GM21723 (cell line): ENCODE measurements around the gene SECTM1.

Experiments
- ATAC-seq: cut with Tn5 transposase; IDR thresholded peaks from one replicate; pipeline ENCODE4 v1.9.1; 2021; ENCODE audit warnings: mild to moderate bottlenecking, moderate library complexity; ENCODE audit not compliant: unreplicated experiment

SECTM1 gene

DNA sequence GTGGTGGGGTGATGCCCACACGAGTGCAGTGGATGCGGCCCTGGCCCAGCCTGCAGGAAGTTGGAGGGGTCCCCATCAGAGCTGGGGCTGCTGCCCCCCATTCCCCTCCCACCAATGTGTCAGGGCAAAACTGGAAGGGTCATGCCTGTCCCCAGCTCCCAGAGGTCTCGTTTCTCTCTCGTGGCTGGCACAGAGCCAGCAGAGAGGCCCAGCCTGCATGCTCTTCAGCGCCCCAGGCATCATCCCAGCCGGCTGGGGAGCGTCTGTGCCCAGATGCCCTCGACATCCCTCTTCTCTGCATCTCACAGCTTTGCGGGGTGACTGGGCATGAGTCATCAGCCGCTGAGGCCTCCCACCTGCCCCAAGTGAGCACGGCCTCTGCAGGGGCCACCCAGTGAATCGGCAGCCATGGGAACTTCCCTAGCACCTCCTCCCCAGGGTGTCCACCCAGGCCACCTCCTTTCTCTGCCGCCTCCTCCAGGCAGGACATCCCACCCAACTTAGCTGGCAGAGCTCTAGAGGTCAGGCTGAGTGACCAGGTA lies 50.3 kb downstream of the SECTM1 start:
- ATAC-seq = no peak

DNA sequence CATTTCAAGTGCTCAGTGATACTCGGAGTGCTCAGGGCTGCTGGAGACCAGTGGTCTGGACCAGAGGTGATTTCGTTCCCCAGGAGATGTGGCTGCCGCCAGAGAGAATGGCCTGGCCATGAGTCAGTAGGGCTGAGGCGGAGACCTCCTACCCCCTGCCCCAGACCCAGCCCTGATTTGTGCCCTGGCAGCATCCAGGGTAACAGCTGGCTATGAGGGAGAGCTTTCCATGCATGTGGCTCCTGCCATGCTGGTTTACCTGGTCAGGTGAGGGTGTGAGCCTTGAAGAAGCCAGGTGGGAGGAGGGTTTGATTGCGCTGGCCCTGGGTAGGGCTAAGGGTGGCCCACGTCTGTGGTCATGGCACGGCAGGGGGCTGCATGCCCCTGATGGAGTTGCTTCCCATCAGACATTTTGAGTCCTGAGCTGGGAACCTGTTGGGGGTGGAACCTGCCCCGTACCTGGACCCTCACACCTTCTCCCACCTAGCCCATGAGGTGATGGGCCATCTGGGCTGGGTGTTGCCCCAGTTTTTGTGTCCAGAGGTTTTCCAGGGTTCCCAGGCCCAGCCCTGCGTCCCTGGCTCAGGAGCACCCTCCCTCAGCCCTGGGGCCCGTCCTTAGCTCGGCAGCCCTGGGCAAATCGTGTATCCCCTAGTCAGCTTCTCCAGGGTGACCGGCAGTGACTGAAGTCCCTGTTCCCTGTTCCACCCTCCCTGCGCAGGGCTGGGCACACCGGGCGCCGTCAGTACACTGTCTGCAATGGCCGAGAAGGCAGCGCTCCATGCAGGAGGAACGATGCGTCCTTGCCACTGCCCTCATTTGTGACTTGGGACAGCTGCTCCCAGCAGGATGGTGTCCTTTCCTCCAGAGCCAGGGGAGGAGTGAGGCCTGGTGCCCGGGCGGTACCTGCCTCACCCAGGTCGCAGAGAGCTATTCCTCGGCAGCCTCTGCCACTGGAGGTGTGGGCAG lies 51.0 kb downstream of the SECTM1 start:
- no peak for ATAC-seq

- no peak for ATAC-seq
Measured at GRCh38 chr17:82281502-82282238, 51.9 kb downstream of the SECTM1 start.

DNA sequence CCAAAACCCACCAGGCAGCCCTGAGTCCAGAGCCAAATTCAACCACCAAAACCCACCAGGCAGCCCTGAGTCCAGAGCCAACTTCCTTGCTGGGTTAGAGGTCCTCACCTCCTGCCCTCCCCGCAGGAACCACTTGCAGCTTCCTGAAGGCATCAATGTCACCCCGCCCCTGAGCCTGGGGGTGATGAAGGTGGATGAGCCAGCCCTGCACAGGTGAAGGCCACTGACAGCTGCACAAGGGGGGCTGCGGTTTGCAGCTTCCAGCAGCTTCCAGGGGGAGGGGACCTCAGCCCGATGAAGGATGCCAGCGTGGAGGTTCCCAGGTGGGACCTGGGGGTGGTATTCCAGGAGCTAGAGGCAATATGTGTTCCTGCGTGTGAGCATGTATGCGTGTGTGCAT lies 52.5 kb downstream of the SECTM1 start:
- no peak for ATAC-seq

DNA sequence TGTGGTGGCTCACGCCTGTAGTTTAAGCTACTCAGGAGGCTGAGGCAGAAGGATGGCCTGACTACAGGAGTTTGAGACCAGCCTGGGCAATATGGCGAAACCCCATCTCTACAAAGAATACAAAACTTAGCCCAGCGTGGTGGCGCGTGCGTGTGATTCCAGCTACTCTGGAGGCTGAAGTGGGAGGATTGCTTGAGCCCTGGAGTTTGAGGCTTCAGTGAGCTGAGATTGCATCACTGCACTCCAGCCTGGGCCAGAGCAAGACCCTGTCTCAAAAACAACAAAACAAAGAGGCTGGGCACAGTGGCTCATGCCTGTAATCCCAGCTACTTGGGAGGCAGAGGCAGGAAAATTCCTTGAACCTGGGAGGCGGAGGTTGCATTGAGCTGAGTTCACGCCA lies 53.0 kb downstream of the SECTM1 start:
- ATAC-seq = no peak

DNA sequence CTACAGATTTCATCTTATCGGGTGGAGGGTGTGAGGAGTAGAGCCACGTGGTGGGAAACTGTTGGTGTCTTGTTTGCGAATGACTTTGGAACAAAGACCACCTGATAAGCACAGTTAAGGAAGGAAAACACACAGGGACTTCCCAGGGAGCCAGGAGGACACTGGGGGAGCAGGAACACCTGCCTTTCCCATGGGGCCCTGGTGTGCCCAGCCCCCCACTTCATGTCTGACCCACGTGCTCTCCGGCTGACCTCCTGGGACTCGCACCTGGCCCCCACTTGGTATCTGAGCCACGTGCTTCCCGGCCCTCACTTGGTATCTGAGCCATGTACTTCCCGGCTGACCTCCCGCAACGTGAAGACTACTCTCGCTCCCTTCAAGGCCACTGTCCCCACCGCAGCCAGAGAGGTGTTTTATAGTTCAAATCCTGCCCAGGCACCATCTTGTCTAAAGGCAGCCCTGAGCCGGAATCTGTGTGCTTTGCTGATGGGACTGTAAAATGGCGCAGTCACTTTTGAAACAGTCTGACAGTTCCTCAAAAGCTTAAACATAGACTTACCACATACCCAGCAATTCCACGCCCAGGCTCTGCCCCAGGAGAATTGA lies 54.7 kb downstream of the SECTM1 start:
- ATAC-seq = no peak

DNA sequence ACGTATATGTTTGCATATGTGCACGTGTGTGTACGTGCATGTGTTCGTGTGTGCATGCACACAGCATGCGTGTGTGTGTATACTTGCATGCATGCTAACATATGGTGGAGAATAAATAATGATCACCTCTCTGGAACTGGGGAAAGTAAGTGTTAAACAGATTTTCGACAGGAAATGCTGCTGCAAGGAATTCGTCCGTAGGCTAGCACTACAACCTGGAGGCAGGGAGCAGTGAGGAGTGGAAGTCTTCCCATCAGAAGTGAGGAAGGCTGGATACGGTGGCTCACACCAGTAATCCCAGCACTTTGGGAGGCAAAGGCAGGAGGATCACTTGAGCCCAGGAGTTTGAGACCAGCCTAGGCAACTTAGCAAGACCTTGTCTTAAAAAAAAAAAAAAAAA lies 55.3 kb downstream of the SECTM1 start:
- ATAC-seq = no peak

GRCh38 chr17:82277851-82278250 lies 55.7 kb downstream of the SECTM1 start:
- no peak for ATAC-seq

DNA sequence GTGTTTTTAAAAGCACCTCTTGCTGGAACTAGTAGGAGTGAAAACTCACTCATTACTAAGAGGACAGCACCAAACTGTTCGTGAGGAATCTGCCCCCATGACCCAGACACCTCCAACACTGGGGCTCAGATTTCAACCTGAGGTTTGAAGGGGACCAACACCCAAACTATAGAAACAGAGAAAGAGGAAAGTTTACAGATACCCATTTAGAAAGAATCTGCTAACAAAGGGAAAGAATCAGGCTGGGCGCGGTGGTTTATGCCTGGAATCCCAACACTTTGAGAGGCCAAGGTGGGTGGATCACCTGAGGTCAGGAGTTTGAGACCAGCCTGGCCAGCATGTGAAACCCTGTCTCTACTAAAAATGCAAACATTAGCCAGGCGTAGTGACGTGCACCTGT lies 56.6 kb downstream of the SECTM1 start:
- no peak for ATAC-seq

DNA sequence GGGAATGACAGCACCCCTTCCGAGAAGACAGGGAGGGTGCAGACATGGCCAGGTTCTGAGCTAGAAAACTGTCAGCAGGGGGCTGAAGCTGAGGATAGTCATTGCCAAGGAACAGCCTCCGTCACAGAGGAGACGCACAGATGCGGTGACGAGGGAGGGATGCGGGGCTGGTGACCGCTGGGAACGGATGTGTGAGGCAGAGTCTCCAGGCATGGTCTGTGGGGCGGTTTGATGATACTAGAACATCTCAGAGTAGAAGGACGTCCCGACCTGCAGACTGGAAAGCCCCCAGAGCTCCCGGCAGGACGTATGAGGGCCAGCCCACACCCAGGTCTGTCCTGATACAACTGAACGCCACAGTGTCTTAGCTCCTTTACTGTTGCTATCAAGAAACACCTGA lies 58.2 kb downstream of the SECTM1 start:
- ATAC-seq = no peak

DNA sequence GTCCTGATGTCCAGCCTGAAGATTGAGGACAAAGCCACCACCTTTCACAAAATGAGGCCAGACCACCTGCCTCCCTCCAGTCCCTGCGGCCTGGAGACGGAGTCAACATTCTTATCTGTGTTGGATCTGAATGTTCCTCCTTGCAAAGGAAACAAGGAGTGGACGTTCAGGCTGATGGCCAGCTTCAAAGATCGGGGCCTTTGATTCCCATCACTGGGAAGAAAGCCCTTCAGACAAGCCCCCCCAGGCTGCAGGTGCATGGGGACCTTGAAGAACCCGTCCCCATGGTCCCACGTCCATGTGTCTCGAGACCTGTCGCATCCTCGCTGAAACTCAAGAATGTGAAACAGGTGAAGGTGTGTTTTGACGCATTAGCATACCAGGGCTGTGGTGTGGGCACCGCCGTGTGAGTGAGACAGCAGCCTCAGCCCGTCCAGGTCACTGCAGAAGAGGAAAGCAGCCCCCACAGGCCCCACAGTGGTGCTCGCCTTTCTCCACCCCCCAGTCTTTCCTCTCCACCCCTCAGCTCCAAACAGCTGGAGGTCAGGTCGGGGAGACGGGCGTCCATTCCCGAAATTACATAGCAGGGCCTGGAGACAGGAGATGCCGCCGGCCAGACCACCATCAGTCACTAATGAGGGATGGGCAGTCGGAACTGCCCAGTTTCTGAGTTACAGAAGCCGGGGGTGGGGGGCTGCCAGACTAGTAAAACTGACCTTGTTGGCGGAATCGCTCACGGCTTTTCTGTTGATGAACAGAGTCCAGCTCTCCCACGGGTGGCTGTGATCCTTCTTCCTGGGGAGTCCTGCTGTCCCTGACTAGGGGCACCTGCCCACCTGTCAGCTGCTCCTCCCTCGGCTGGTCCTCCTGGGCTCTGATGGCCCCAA lies 59.2 kb downstream of the SECTM1 start:
- no peak for ATAC-seq

DNA sequence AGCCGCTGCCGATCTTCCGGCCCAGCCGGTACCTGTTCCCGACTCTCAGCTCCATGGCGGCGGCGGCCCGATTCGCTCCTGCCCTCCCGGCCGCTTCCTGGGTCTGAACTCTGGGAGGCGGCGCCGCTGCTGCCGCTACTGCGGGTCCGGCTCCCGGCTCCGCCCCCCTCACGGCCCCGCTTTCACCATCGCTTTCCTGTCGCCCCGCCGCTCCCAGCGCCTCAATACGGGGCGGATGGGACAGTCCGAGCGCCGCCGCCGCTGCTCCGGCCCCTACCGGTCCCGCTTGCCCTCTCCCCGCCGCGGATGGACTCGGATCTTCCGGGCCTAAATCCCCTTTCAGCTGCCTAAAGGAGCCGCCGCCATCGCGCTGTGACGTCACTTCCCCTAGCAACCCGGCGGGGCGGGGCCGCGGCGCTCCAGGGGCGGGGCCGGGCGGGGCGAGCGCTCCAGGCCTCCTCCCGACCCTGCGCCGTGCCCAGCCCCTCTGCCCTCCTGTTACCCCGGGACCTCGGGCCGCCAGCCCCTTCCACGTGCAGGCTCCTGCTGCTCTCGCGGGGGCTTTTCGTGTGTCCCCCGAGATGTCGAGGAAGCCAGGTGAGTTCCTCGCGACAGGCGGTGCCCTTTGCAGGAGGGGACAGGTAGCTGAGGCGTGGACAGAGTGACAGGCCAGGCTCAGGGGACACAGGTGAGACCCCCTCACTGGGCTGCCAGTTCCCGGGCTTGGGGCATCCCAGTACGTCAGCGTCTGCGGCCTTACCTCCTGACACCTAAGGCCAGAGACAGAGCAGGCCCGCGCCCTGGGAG lies 60.0 kb downstream of the SECTM1 start, which contains the start of gene CSNK1D:
CSNK1D (minus strand) TSS at position 374 of the 807 bp plus-strand sequence; CDS start at position 55, 319 bp downstream.
- peak; percentile 81 for ATAC-seq

DNA sequence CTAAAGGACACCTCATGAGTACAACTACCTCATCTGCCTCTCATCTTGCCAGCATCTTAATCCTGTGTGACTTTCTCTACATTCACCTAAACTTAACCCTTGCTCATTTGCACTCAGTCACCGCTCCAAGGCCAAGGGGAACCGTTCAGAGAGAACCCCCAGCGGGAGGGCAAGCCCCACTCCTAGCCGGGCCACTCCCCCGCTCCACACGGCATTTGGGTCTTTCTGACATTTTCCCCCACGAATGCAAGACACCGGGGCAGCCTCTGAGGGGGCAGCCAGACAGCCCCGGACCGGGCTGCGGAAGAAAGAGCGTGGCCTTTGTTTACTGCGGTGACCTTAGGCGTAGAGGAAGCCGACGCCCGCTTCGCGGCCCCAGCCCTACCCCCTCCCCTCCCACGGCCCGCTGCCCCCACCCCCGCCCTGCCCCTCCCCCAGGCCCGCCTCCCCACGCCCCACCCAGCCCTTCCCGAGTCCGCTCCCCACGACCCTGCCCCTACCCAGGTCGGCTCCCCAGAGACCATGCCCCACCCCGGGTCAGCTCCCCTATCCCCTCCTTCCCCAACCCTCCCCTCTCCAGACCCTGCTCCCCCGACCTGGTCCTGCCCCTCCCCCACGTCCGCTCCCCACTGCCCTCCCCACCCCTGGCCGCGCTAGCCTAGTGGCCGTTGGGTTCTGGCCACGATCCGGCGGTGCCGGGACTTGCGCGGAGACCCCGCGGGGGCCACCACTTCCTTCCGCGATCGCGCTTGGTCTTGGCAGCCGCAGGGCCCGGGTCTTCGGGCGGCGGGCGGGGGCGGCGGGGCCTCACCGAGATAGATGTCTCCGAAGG lies 60.9 kb downstream of the SECTM1 start:
- peak; percentile 7 for ATAC-seq

GRCh38 chr17:82271401-82271800 lies 62.2 kb downstream of the SECTM1 start:
- ATAC-seq = no peak
